Stimulated activated CD4-positive, alpha-beta T cell treated with anti-CD3 and anti-CD28 coated beads, TNF-alpha, amount 100 ng/mL, for 4 hours (primary cell): ENCODE data around the gene SMIM35.

ENCODE experiments used
- DNase-seq, 3 experiments: peaks; one replicate each; pipeline ENCODE4 v3.0.0-alpha.2; 2020; ENCODE audit warnings: low read depth in 3 of 3

SMIM35 gene

GRCh38 chr11:118109231-118109630 is 22.5 kb upstream of the SMIM35 start:
- no peak for DNase-seq

GRCh38 chr11:118108513-118108912 is 21.8 kb upstream of the SMIM35 start:
- DNase-seq, result no peak

GRCh38 chr11:118106789-118107335 is 20.1 kb upstream of the SMIM35 start:
- DNase-seq, result no peak

- DNase-seq, result no peak
Observed at GRCh38 chr11:118105657-118106305, 19.0 kb upstream of the SMIM35 start.

GRCh38 chr11:118104491-118104890 is 17.7 kb upstream of the SMIM35 start:
- DNase-seq, result no peak

- DNase-seq, result no peak
Observed at GRCh38 chr11:118102721-118103261, 16.0 kb upstream of the SMIM35 start.

- DNase-seq, result no peak
Observed at GRCh38 chr11:118100691-118101232, 14.0 kb upstream of the SMIM35 start.

GRCh38 chr11:118099838-118100556 is 13.2 kb upstream of the SMIM35 start:
- no peak for DNase-seq

GRCh38 chr11:118098996-118099837 is 12.5 kb upstream of the SMIM35 start:
- no peak for DNase-seq

GRCh38 chr11:118095967-118096367 is 9.2 kb upstream of the SMIM35 start:
- DNase-seq, result no peak

GRCh38 chr11:118095493-118095892 is 8.7 kb upstream of the SMIM35 start:
- DNase-seq, result no peak

GRCh38 chr11:118092907-118093571 is 6.3 kb upstream of the SMIM35 start:
- DNase-seq, result no peak

- no peak for DNase-seq
Observed at GRCh38 chr11:118091690-118092089, 4.9 kb upstream of the SMIM35 start.

- DNase-seq, result no peak
Observed at GRCh38 chr11:118090545-118091162, 3.9 kb upstream of the SMIM35 start.

- no peak for DNase-seq
Observed at GRCh38 chr11:118088531-118088930, 1.8 kb upstream of the SMIM35 start.

- no peak for DNase-seq
Observed at GRCh38 chr11:118087931-118088330, 1.2 kb upstream of the SMIM35 start.

GRCh38 chr11:118084656-118085055 is 2.1 kb downstream of the SMIM35 start:
- no peak for DNase-seq

GRCh38 chr11:118084247-118084646 is 2.5 kb downstream of the SMIM35 start:
- no peak for DNase-seq

- DNase-seq, result no peak
Observed at GRCh38 chr11:118082880-118083552, 3.7 kb downstream of the SMIM35 start.
